ENCODE measurements around the gene MSMP.

Gene MSMP, protein sequence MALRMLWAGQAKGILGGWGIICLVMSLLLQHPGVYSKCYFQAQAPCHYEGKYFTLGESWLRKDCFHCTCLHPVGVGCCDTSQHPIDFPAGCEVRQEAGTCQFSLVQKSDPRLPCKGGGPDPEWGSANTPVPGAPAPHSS

GRCh38 chr9:35754264-35754663 is at the start of gene MSMP:
MSMP (minus strand) TSS chr9:35754276; CDS start chr9:35754129, 147 bp downstream.
- no peak for TF ChIP-seq CTCF (IDR thresholded peaks at IDR 0.05; ENCODE audit: control insufficient read depth, insufficient read depth, low read depth, low read length, missing control alignments)
- no peak within 1 kb of the TSS for H3K4me3 ChIP-seq (ENCODE audit: control insufficient read depth, low read depth, low read length)
- DNase-seq (ENCODE audit: low read depth) = no peak

GRCh38 chr9:35801328-35802128 is 47.5 kb upstream of the MSMP start:
- no peak for TF ChIP-seq CTCF (IDR thresholded peaks at IDR 0.05; ENCODE audit: control insufficient read depth, insufficient read depth, low read depth, low read length, missing control alignments)
- H3K4me3 ChIP-seq (ENCODE audit: control insufficient read depth, low read depth, low read length) = no peak overlapping the region
- DNase-seq (ENCODE audit: low read depth) = no peak

DNA sequence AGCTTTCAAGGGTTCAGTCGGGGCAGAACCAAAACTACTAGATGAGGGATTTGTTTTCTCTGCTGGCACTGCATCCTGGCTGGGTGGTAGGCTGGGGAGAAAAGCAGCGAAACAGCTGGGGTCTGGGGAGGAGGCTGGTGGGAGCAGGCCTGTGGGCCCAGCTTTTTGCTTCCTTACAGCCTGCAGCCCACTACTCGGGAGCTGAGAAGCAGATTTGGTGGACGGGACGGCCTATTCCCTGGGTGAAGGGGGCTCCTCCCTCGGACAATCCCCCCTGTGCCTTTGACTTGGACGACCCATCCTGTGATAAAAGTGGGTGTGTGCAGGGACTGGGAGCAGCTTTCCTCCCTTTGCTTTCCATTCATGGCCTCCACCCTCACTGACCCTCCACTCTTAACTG is 46.5 kb upstream of the MSMP start:
- no peak for DNase-seq (ENCODE audit: low read depth)
- H3K4me3 ChIP-seq (ENCODE audit: control insufficient read depth, low read depth, low read length) = no peak overlapping the region
- no peak for TF ChIP-seq CTCF (IDR thresholded peaks at IDR 0.05; ENCODE audit: control insufficient read depth, insufficient read depth, low read depth, low read length, missing control alignments)

- no peak overlapping the region for H3K4me3 ChIP-seq (ENCODE audit: control insufficient read depth, low read depth, low read length)
- TF ChIP-seq CTCF (IDR thresholded peaks at IDR 0.05; ENCODE audit: control insufficient read depth, insufficient read depth, low read depth, low read length, missing control alignments) = no peak
- peak; percentile 17 for DNase-seq (ENCODE audit: low read depth)
Measured at GRCh38 chr9:35798658-35799374, 44.7 kb upstream of the MSMP start.

GRCh38 chr9:35797311-35798109 is 43.4 kb upstream of the MSMP start:
- H3K4me3 ChIP-seq (ENCODE audit: control insufficient read depth, low read depth, low read length) = no peak overlapping the region
- DNase-seq (ENCODE audit: low read depth) = no peak
- no peak for TF ChIP-seq CTCF (IDR thresholded peaks at IDR 0.05; ENCODE audit: control insufficient read depth, insufficient read depth, low read depth, low read length, missing control alignments)

GRCh38 chr9:35795695-35796094 is 41.6 kb upstream of the MSMP start:
- no peak for DNase-seq (ENCODE audit: low read depth)
- TF ChIP-seq CTCF (IDR thresholded peaks at IDR 0.05; ENCODE audit: control insufficient read depth, insufficient read depth, low read depth, low read length, missing control alignments) = no peak
- H3K4me3 ChIP-seq (ENCODE audit: control insufficient read depth, low read depth, low read length) = no peak overlapping the region

Measured in AG09309 (cell line).